A549 treated with AZD9567 at 1 μM for 4 hours (cell line): ENCODE results near the gene NUP85. TPM values are rescaled to one million over a fixed set of nuclear protein-coding genes. Genes with fewer than 3 reads are reported as not detected.

Source experiments
- total RNA-seq: library from RNA; stranded (reverse); fragments of 200-300 nt; extraction: Qiagen RNA extraction; gene quantifications from 5 replicates; pipeline ENCODE4 v1.2.3, GENCODE V29; 2022; ENCODE audit not compliant: insufficient read depth

The NUP85 gene, protein sequence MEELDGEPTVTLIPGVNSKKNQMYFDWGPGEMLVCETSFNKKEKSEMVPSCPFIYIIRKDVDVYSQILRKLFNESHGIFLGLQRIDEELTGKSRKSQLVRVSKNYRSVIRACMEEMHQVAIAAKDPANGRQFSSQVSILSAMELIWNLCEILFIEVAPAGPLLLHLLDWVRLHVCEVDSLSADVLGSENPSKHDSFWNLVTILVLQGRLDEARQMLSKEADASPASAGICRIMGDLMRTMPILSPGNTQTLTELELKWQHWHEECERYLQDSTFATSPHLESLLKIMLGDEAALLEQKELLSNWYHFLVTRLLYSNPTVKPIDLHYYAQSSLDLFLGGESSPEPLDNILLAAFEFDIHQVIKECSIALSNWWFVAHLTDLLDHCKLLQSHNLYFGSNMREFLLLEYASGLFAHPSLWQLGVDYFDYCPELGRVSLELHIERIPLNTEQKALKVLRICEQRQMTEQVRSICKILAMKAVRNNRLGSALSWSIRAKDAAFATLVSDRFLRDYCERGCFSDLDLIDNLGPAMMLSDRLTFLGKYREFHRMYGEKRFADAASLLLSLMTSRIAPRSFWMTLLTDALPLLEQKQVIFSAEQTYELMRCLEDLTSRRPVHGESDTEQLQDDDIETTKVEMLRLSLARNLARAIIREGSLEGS
- total RNA-seq, result 91.8 to 101 TPM (median 98.8 TPM) in 5 replicates

DNA sequence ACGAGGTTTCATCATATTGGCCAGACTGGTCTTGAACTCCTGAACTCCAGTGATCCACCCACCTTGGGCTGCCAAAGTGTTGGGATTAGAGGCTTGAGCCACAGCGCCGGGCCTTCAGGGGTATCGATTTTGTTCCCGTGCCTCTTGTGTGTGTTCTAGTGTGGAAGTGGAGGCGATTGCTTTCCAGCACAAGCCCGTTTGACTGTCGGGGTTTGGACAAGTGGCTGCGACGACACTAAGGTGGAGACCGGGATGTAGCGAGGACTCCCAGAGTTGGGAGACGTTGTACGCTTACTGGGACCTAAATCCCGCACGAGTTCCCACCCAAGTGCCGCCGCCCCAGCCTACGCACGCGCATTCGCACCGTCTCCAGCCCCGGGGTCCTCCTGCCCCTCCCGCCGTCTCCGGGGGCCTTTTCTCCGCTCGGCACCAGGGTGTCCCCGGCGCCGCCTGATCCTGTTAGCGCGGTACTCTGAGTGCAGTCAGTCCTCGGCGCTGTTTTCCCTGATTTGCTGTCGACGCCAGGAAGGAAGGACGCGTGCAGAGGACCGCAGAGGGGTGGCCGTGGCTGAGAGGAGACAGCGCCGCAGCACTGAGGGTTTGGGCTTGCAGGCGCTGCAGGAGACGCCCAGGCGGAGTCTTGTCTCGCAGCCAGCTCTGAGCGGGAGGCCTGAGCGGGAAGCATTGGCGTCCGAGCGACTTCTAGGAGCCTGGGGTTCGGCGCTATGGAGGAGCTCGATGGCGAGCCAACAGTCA is at the start of gene NUP85:
TSS of gene NUP85 (plus strand) at position 643 of the 756 bp plus-strand sequence. CDS start at position 726, 83 bp downstream.

GRCh38 chr17:75182569-75183436 is 22.7 kb upstream of the NUP85 start, which contains the start of gene SUMO2:
SUMO2 (minus strand) TSS chr17:75182959; CDS start chr17:75182834, 125 bp downstream.

DNA sequence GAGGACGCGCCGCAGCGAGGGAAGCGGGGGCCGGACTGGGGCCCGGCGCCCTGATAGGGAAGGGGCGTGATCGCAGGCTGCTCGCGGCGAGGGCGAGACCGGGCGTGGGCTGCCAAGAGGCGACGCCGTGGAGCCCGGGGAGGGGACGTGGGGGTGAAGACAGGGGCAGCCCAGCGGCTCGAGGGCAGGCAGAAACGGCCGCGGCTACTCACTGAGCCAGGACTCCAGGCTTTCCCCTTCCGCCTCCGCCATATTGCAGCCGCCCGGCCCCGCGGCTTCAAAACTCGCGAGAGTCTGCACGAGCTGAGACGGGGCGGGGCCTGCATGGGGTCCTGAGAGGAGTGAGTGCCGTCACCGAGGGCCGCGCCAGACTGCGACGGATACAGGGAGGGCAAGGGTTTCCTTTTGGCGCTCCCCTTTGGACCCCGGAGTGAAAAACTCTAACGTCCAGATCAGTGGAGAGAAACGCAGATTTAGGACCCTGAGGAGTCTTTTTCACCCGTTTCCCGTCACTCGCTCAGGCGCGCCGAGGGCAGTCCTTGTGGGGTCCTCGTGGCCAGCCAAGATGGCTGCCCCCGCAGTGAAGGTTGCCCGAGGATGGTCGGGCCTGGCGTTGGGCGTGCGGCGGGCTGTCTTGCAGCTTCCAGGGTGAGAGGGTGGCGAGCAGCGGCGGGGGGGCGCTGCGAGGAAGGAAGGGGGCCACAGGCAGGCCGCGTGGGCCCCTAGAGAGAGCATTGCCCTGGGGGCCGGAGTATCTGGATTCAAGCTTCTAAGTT is 56.0 kb downstream of the NUP85 start, which contains the start of the genes GGA3 and MRPS7:
TSS of gene GGA3 (minus strand) at position 271 of the 776 bp plus-strand sequence. CDS start at position 252, 19 bp downstream.
TSS of gene MRPS7 (plus strand) at position 544 of the 776 bp plus-strand sequence. CDS start at position 566, 22 bp downstream.

DNA sequence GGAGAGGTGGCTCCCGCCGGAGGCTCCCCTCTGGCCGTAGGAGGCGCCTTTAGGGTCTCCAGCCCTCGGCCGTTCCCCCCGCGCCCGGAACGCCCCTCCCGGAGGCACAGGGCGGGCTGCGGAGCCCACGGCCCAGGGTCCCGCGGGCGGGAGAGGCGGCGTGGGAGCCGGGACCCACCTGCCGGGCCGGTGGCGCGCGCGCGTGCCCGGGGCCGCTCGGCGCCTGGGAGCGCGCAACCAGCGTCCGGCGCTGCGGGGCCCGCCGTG is 65.4 kb downstream of the NUP85 start, which contains the start of gene MIF4GD:
TSS of gene MIF4GD (minus strand) at position 266 of the 267 bp plus-strand sequence. CDS start 1,036 bp downstream, outside the sequence.

Other genes with a start within 250 kb of the NUP85 start
- 11.9 to 17.0 TPM (median 12.3 TPM) in 5 replicates for gene HID1, start 232.9 kb upstream of the NUP85 start, total RNA-seq
- 68.1 to 71.3 TPM (median 68.8 TPM) in 5 replicates for gene CDR2L, start 218.0 kb upstream of the NUP85 start, total RNA-seq
- gene MRPL58, start 193.0 kb upstream of the NUP85 start, total RNA-seq, result 63.6 to 85.7 TPM (median 80.7 TPM) in 5 replicates
- 490 to 552 TPM (median 514 TPM) in 5 replicates for gene ATP5PD, start 158.7 kb upstream of the NUP85 start, total RNA-seq
- 30.8 to 35.2 TPM (median 31.4 TPM) in 5 replicates for gene KCTD2, start 158.5 kb upstream of the NUP85 start, total RNA-seq
- 21.2 to 29.7 TPM (median 29.1 TPM) in 5 replicates for gene SLC16A5, start 117.7 kb upstream of the NUP85 start, total RNA-seq
- gene ARMC7, start 95.7 kb upstream of the NUP85 start, total RNA-seq, result 16.3 to 18.8 TPM (median 16.8 TPM) in 5 replicates
- gene NT5C, start 73.9 kb upstream of the NUP85 start, total RNA-seq, result 61.9 to 137 TPM (median 123 TPM) in 5 replicates
- 760 to 817 TPM (median 790 TPM) in 5 replicates for gene JPT1, start 51.2 kb upstream of the NUP85 start, total RNA-seq
- gene SUMO2, start 22.7 kb upstream of the NUP85 start, total RNA-seq, result 352 to 579 TPM (median 384 TPM) in 5 replicates
- 21.3 to 34.9 TPM (median 31.4 TPM) in 5 replicates for gene GGA3, start 55.9 kb downstream of the NUP85 start, total RNA-seq
- 158 to 181 TPM (median 171 TPM) in 5 replicates for gene MRPS7, start 56.2 kb downstream of the NUP85 start, total RNA-seq
- 31.9 to 38.5 TPM (median 37.8 TPM) in 5 replicates for gene MIF4GD, start 65.6 kb downstream of the NUP85 start, total RNA-seq
- 16.5 to 24.0 TPM (median 22.8 TPM) in 5 replicates for gene SLC25A19, start 83.8 kb downstream of the NUP85 start, total RNA-seq
- 90.0 to 100 TPM (median 98.6 TPM) in 5 replicates for gene GRB2, start 200.0 kb downstream of the NUP85 start, total RNA-seq